GM18499 (cell line): ENCODE results near the gene TMEM117.

ENCODE experiments used
- ATAC-seq: cut with Tn5 transposase; IDR thresholded peaks from one replicate; pipeline ENCODE4 v1.9.1; 2021; ENCODE audit warnings: moderate number of reproducible peaks; ENCODE audit not compliant: insufficient read depth, unreplicated experiment

The TMEM117 gene

DNA sequence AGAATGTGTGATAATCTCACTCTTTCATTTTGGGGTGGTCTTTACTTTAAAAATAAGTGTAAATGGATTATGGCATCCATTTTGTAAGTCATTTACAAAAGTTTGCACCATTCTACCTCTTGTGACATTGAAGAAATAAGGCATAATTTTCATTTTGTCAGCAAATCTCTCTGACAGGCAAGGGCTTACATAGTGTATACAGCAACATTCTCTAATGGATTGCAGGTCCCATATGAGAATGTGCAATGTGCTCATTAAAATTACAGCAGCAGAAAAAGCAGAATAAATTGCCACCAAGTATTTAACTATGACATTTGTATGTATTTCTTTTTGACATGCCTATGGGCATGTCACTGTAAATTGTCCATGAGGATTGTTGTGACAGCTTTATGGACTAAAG, 223.6 kb downstream of the TMEM117 start:
- no peak for ATAC-seq

DNA sequence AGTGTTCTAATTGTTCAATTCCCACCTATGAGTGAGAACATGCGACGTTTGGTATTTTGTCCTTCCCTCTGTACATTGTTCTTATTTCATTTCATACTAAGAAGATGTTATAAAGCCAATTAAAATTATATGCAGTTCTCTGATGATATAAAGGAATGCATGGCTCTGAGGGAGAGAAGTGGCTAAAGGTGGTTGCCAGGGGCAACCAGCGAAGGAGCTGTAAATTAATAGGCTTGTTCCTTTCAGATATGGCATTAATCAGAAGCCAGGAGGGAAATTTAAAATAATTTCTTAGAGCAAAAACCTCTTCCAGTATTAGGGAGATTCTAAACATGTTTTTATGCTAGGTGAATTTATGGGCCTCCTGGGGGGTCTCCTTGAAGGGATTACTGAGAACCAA, 227.8 kb downstream of the TMEM117 start:
- no peak for ATAC-seq

DNA sequence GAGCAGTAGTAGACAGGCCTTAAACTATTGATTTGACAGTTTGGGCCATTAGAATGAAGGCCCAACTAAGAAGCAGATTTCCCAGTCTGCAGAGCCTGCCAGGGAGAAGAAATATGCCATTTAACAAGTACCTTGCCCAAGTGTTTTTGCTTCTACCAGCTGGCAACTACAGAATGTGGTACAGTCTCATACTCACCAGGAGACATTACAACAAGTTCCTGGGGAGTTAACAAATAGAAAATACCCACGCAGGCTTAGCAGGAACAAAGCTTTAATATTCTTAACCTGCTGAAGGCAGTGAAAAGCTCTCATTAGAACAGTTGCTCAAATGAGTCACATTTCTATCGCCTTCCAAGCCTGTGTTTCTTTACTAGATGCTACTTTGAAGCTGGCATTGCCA, 241.0 kb downstream of the TMEM117 start:
- ATAC-seq: no peak

DNA sequence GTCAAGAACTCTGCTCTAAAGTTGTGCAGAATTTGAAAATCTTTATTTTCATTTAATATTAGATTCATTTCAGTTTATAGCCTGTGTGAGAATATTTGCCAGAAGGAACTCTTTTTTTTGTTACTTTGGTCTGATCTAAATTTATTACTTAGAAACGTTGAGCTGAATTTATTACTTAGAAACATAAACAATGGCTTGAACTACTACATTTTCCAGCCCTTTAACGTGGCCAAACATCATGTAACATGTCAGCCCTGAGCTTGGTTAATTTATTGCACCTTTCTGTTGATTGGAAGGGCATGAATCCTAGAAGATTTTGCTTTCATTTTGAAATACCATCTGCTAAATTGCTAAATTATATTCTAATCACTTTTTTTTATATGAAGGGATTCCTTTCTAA, 241.4 kb downstream of the TMEM117 start:
- ATAC-seq: no peak

DNA sequence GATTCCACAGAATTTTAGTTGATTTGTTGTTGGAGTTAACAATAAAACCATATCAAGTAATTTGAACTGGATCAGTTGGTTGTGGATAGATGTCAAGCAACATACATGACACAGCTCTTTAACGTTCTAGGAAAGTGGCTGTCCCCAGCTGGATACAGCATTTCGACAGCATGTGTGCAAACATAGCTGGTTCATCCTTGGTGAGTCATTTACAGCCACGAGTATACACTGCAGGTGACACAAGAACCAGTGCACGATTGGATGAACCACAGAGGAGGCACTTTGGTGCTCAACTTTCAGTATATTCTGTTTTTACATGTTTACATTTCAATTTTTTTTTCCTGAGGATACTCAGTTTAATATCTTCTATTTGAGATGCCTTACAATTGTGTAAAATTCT, 242.4 kb downstream of the TMEM117 start:
- ATAC-seq: no peak

DNA sequence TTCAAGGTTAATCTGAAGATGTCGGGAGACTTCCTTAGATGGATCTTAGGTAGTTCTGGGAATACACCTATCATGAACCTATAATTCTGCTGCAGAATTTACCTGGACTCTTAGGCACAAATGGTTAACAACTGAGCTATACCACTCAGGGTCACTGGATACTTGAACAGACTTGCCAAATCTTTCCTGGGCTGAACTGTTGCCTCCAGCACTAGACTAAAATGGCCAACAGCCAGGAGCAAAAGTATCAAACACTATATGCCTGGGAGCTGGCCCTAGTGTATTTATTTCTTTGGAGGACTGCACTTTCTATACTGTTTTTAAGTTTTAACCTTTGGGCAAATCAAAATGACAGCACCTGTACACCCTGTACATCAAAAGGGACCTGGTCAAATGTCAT, 252.8 kb downstream of the TMEM117 start:
- ATAC-seq: no peak

DNA sequence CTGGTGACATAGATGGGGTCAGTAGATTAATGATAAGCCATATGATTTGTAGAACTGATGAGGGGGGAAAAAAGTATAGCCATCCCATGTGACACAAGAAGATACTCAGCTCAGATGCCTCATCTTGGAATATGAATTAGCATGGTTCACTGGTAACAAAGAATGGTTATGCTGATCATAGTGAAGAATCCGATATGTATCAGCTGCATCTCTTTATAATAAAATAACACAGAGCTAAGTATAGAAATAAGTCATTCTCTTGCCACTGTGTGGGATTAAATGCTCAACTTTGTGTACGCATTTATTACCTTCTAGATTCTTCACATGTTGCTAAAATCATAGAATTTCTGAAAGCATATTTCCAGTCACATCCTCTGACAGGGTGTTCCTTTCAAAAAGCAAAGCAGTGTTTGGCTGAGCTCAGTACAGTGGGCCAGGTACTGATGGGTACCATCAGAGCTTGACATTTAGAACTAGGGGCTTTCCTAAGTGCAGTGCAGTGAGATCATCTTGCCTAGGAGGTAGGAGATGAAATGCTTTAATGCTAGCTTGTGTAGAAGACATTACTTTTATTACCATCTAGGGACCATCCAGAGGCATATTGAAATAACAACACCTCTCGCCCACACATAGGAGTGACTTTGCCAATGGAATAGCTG, 256.2 kb downstream of the TMEM117 start:
- ATAC-seq: no peak

DNA sequence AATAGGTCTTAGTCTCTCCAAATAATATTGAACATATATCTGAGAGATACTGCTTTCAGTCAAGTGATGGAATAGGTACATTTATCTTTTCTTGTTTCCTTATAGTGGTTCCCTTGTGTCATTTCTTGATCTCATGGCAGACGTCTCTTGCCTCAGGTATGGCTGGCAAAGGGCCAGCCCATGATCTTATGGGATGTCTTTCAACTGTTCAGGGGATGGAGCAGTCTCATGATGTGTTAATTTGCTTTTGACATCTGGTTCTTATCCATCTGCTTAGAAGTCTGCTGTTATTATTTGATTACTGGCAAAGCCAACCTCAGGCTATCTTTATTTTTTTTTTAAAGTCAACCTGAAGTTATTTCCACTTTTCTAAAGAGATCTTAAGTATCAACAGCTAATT, 262.9 kb downstream of the TMEM117 start:
- ATAC-seq: no peak

DNA sequence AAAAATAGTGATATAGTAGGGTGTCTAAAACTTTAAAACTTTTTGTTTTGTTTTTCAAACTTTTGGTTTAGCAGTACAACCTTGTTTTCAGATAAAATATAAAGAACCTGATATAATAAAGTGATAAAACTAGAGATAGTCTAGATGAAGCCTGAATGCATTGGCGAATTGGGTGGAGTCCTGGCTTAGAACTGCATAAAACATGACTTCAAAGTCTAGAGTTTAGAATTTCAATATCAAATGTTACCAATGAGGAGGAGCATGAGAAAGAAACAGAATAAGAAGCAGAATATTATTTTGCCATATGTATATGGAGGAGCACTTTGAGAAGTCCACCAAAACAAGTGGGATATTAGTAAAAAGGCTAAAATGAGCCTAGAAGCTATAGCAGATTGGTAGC, 263.6 kb downstream of the TMEM117 start:
- ATAC-seq: no peak

DNA sequence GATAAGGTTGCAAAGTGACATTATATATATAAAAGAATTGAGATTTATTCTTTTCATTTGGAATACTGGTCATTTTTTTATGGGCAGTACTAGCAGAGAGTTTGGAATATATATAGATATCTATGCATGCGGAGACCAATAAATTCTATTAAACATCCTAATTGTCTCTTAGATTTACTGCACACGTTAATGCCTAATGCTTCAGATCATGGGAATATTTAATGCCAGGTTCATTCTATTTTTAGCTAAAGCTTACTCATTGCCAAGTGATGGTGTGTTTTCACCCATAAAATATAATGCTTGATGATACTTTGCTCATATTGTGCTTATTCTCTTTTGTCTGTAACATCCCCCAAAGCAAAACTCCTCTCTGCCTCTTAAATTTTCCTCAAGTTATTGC, 264.4 kb downstream of the TMEM117 start:
- ATAC-seq: no peak

DNA sequence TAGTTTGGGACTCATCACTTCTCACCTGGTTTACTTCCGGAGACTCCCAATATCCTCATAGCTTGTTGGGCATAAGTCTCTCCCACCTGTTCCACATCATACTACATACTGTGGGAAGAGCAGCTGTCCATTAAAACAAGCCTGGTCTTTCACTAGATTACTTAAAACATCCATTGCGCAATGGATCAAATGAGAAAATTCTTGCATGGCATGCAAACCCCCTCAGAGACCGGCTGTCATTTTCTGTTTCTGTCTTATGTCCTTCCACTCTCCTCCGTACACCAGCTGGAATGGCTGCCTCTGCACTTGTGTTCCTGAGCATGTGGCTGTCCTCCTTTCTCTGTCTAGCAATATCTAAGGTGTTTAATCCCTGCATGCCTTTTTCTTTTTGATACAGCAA, 265.6 kb downstream of the TMEM117 start:
- ATAC-seq: no peak

DNA sequence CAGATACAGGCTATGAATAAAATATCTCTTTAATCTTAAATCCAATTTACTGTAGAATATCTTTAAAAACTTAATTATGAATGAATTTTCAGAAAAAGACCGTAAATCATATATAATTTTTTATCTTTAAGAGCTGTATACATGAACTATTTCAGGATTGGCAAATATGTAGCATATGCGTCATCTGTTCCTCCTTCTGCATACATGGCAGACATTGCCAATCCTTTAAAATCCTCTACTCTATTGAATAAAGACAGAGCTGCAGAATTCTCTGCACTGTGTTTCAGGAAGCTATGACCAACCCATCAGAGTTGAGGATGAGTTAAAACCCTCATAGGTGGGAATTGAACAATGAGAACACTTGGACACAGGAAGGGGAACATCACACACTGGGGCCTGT, 279.0 kb downstream of the TMEM117 start:
- ATAC-seq: no peak

DNA sequence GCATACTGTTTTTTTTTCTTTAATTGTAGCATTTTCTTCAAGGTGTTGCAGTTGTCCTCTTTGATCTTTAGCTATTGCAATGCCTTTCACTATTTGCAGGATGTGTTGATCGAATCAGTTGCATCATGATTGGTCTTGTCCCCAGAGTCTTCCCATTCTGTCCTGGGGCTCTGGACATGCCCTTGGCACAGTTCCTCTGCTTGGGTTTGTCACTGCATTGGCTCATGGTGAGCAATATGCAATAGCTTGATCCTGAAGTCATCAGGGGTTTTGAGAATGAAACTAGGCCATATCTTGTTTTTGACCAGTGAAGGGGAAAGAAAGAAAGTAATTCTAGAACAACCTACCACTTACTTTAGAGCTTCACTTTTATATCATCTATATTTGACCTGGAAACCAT, 281.5 kb downstream of the TMEM117 start:
- ATAC-seq: no peak

DNA sequence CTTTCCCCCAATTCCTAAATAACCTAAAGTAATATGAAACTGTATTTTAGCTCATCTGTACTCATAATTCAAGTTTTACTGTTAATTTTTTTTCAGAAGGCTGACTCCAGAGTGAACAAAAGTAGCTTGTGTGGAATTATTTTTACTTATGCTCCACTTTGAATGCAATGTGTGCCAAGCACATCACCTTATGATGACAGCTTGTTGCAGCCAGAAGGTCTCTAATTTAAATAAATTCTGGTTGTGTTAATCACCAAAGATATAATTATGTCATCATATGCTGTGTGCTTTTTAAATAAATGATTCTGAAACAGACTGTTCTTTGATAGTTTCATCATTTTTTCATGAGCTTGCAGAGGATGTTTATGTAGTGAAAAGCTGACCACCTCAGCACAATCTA, 283.1 kb downstream of the TMEM117 start:
- ATAC-seq: no peak

DNA sequence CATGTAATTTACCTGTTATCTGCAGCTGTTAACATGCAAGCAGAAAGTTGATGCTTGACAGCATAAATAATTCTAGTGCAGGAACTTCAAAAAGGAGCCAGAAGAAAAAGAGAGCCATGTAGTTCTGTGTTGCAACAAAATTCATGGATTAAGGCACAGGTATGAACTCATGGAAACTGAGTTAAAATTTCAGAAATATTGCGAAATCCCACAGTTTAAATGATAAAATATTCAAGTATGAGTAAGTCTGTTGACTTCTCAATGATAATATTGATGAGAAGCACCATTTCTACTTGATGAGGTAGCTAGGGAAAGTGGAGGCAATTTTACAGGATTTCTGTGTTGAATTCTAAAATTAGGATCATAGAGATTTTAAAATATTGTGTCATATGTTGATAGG, 290.9 kb downstream of the TMEM117 start:
- ATAC-seq: no peak

DNA sequence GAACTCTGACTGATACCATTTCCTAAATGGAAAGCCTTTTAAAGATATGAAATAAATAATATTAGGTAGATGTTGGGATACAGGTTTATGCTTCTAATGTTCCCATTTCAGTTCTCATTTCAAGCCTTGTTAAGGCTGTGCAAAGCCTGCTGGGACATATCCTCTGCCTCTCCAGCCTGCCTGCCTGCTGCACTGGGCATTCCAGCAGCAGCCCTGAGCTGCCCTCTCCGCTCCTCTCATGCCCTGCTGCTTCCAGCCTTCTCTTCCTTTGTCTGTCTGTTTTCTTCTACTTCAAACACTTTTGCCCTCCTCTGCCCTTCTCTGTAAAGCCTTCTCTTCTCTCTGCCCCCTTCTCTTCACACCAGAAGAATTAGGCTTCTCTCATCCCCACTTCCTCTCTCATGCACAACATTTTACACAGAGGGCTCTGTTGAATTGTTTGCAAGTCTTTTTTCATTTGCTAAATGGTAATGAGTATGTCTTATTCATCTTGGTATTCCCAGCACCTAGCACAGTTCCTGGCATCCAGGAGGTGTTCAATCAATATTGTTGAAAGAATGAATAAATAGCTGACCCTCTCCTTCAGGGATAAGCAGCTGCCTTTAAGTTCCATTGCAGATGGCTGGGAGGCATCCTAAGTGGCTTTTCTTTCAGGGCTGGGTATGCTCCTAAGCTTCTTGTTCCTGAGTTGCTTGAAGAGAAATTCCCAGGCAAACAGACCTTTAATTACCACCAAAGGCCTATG, 292.3 kb downstream of the TMEM117 start:
- no peak for ATAC-seq

DNA sequence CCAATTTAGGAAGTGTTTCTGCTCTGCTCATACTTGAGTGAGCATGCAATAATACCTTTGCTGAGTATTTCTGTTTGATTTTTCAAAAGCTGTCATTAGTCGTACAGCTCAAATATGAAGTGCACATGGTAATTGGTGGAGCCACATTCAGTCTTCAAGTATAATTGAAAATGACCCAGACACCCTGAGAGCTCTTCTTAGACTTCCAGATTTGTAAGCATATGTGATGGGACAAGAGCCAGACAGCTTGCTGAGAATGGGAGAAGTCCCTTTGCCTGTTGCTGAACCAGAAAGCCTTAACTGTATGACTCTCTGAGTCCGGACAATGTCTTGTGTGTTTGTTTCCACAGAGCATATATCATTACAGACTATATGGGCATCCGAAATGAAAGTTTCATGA, 307.3 kb downstream of the TMEM117 start:
- ATAC-seq: no peak

DNA sequence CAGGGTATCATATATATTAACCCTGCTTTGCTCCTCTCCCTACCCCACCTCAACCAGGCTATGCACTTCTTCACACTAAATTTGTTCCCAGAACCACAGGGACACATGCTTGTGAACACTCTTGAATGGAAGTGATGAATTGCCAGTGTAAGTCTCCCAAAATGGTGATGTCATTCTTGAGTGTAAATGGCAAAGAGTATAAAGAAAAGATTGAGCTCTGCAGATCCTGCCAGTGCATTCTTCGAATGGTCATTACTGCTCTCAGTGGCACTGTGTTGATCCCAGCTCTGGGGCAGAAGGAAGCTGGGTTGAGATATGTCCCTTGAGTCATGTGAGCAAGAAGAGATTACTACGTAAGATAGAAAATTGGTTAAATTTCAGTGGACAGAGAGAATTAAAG, 313.1 kb downstream of the TMEM117 start:
- no peak for ATAC-seq

DNA sequence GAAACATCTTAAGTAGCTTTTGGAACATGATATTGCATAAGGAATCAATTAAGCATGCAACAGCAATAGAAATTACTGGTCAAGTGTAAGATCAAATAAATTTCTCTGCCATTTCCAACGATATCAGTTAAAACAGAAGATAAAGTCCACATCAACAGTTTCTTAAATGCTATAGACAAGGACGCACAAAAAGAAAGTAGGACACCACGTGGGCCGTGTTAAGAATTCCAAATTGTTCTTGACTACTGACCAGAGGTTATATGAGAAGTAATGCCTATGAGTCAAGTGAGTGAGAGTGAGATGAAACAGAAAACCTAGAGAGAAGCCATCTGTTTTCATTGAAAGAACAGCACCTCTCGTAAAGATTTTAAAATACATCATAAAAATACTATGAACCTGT, 318.2 kb downstream of the TMEM117 start:
- ATAC-seq: no peak

DNA sequence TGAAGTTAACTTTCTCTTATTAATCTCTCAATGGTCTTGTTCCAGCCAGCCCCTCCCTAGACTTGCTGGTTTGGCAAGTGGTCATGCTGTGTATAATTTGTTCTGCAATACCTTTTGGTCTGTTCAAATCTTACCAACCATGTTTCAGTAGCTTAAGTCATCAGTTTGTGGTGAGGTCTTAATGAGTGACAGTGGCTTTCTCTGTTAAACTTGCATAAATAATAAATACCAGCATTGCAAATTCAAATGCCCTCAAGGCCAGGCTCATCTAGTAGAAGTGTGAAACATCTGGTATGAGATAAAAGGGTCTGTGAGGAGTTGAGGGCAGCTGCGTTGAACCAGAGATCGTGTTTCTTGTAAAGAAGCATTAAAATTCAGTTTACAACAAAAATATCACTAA, 319.5 kb downstream of the TMEM117 start:
- no peak for ATAC-seq

DNA sequence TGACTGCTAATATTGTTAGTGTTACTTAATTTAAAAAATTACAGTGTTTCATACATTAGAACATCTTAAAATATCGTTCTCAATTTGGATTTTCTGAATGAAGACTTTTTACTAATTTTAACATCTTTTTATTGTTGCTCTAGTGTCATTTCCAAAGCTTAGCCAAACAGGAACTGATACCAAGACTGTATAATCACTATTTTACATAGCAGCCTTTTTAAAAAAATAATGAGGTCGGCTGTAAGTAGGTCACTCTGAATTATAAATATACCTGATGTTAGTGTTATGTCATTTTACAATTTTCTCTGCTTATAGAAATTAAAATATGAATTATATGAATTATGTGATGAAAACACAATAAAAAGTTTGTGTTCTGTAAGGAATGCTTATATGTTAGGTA, 321.5 kb downstream of the TMEM117 start:
- ATAC-seq: peak; percentile 89

DNA sequence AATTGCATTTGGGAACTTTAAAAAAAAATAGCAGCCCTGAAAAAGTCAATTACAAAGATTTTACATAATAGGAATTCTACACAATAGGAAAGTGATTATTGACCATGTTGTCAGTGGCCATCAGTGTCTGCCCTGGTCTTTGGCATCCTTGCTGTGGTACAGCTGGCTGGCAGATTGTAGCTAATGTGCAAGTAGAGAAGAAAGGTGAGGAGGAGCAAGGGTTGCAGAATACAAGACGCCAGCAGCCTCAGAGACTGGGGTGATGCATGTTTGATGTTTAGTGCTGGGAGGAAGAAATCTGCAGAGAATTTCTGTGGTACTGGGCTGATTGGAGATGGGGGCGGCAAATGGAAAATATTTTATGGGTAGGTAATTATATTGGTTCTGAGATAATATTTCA, 322.9 kb downstream of the TMEM117 start:
- ATAC-seq: no peak
